Measurements from ENCODE around the gene RABEP1. TPM values are rescaled to one million over a fixed set of nuclear protein-coding genes. Genes with fewer than 3 reads are reported as not detected.

Gene RABEP1
- total RNA-seq, 1 experiment from 2014 or later, result 53.0 TPM

DNA sequence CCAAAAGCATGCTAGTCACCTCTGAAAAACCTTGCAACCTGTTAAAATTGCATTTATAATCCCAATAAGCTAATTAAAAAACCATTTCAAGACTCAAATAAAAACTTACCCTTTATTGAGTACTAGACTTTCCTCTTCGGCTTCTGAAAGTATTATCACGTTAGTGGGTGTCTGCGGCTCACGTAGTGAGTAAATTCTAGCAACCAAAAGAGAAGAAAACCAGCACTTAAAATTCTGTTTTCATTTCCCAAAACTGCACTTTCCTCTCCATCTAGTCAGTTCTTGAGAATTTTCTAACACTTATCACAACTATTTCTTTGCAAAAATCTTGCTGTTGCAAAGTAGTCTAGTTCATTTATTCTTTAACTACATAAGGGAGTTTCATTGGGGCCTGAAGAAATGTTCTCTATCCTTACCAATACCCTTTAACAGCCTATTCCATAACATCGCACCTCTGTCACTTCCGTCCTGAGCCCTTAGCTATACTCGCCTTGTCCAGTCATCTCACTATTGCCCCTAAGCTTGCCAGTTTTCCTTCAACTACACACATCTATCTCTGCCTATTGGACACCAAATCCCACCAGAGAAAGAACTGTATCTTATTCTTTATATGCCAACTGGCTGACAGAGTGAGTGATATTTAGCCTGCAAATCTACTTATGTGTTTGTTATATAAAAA lies 128.6 kb downstream of the RABEP1 start:
- no peak for DNase-seq
- H3K27ac ChIP-seq, result no peak overlapping the region
- no peak overlapping the region for H3K4me2 ChIP-seq
- H4K20me1 ChIP-seq (ENCODE audit: insufficient read depth), result peaks cover 24% of the 10 kb centered on the region
- no peaks in the 10 kb centered on the region for H3K27me3 ChIP-seq (ENCODE audit: insufficient read depth, low read depth)
- H3K79me2 ChIP-seq (ENCODE audit: low read depth), result peaks cover 49% of the 10 kb centered on the region
- H3F3A ChIP-seq (ENCODE audit: insufficient read depth, low read depth), result peaks cover 33% of the 10 kb centered on the region
- peaks cover 23% of the 10 kb centered on the region for H3K4me1 ChIP-seq (replicated peaks; ENCODE audit: insufficient read depth)
- H3K9me3 ChIP-seq (ENCODE audit: insufficient read depth, low read depth), result no peaks in the 10 kb centered on the region
- peaks cover 78% of the 10 kb centered on the region for H3K36me3 ChIP-seq (ENCODE audit: low read depth)
- no peak overlapping the region for H3K4me3 ChIP-seq
- no TSS peak for BruUV-seq (replicated peaks)
- no peak overlapping the region for H2AFZ ChIP-seq
- H3K9me2 ChIP-seq (ENCODE audit: insufficient read depth), result no peaks in the 10 kb centered on the region
- TF ChIP-seq EZH2 (IDR thresholded peaks at IDR 0.05; ENCODE audit: low read depth), result no peak
- TF ChIP-seq, protein P1, sequence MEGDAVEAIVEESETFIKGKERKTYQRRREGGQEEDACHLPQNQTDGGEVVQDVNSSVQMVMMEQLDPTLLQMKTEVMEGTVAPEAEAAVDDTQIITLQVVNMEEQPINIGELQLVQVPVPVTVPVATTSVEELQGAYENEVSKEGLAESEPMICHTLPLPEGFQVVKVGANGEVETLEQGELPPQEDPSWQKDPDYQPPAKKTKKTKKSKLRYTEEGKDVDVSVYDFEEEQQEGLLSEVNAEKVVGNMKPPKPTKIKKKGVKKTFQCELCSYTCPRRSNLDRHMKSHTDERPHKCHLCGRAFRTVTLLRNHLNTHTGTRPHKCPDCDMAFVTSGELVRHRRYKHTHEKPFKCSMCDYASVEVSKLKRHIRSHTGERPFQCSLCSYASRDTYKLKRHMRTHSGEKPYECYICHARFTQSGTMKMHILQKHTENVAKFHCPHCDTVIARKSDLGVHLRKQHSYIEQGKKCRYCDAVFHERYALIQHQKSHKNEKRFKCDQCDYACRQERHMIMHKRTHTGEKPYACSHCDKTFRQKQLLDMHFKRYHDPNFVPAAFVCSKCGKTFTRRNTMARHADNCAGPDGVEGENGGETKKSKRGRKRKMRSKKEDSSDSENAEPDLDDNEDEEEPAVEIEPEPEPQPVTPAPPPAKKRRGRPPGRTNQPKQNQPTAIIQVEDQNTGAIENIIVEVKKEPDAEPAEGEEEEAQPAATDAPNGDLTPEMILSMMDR (conservative IDR thresholded peaks at IDR 0.05), result no peak
- intact Hi-C loops (cut with micrococcal nuclease; ENCODE audit: unreplicated experiment), result loop anchor here (10.0 kb wide), 1 partner anchor 166 kb away; no protein-coding TSS in a partner anchor
- POLR2A ChIA-PET (ENCODE audit: unreplicated experiment), result interaction anchor here (0.6 kb wide), 1 partner anchor 21 kb away, joined by 5 read pairs; no protein-coding TSS in a partner anchor
- CTCF ChIA-PET, result no interaction called here

DNA sequence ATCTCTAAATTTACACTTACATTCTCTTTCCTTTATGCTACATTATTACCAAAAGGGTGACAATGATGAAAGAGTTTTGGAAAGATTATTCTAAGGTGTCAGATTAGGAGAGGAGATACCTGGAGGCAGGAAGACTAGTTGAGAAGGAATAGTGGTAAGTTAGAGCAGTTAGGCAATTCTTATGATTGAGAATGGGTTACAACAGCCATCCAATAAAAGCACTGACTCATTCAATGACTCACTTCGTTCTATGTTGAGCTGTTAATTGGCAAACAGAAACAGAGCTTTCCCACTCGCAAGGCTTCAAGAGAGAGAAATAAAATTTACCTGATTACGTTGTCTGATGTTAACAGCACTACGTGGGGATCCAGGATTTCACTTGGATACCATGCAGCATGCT lies 131.6 kb downstream of the RABEP1 start:
- Histone ChIP-seq H4K20me1 (ENCODE audit: insufficient read depth) (peaks cover 15% of the 10 kb centered on the region), H3F3A (ENCODE audit: insufficient read depth, low read depth) (peaks cover 50% of the 10 kb centered on the region), H3K4me1 (replicated peaks; ENCODE audit: insufficient read depth) (peaks cover 45% of the 10 kb centered on the region), H3K4me3 (0 out of 2 replicates have a peak overlapping the region, but pooled peaks have one; percentile 10), H3K79me2 (ENCODE audit: low read depth) (peaks cover 76% of the 10 kb centered on the region), H3K9me2 (ENCODE audit: insufficient read depth) (no peaks in the 10 kb centered on the region), H3K36me3 (ENCODE audit: low read depth) (peaks cover 70% of the 10 kb centered on the region), H3K9me3 (ENCODE audit: insufficient read depth, low read depth) (no peaks in the 10 kb centered on the region), H3K27me3 (ENCODE audit: insufficient read depth, low read depth) (no peaks in the 10 kb centered on the region), H2AFZ (no peak overlapping the region), H3K27ac (peak overlapping the region; percentile 94), H3K4me2 (peak overlapping the region; percentile 64)
- no peak for TF ChIP-seq EZH2 (IDR thresholded peaks at IDR 0.05; ENCODE audit: low read depth)
- TF ChIP-seq, protein P1 (conservative IDR thresholded peaks at IDR 0.05), result no peak
- ChIA-PET CTCF (interaction anchor here (1.4 kb wide), 1 partner anchor 26 kb away, joined by 6 read pairs; the partner anchor contains the start of gene C1QBP), POLR2A (ENCODE audit: unreplicated experiment) (interaction anchor here (0.6 kb wide), 2 partner anchors 218 to 624 kb away, joined by 5 to 12 read pairs; no protein-coding TSS in a partner anchor)
- BruUV-seq (replicated peaks), result no TSS peak
- peak in 1 of 2 experiments; percentile 94 for DNase-seq
- intact Hi-C loops (cut with micrococcal nuclease; ENCODE audit: unreplicated experiment), result loop anchor here (10.0 kb wide), 1 partner anchor 169 kb away; no protein-coding TSS in a partner anchor

DNA sequence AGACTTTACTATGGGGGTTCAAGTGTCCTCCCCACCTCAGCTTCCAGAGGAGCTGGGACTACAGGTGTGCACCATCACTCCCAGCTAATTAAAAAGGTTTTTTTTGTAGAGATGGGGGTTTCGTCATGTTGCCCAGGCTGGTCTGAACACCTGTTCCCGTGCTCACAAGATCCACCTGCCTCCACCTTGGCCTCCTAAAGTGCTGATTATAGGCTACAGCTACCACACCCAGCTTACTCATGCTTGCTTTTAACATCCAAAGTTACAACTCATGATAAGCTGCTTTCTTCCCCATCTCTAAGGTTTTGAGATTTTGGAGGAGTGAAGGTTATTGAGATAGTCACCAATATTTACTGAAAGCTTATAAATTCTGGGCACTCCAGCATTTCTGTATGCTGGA lies 134.8 kb downstream of the RABEP1 start:
- H3K4me2 ChIP-seq, result peak overlapping the region; percentile 100
- H3K79me2 ChIP-seq (ENCODE audit: low read depth), result peaks cover 83% of the 10 kb centered on the region
- H2AFZ ChIP-seq, result no peak overlapping the region
- ChIA-PET POLR2A (ENCODE audit: unreplicated experiment) (no interaction called here), CTCF (interaction anchor here (0.7 kb wide), 1 partner anchor 22 kb away, joined by 8 read pairs; the partner anchor contains the start of gene C1QBP)
- peaks cover 70% of the 10 kb centered on the region for H3F3A ChIP-seq (ENCODE audit: insufficient read depth, low read depth)
- peaks cover 59% of the 10 kb centered on the region for H3K4me1 ChIP-seq (replicated peaks; ENCODE audit: insufficient read depth)
- DNase-seq, result peak in 1 of 2 experiments; percentile 71
- H3K9me2 ChIP-seq (ENCODE audit: insufficient read depth), result no peaks in the 10 kb centered on the region
- no TSS peak for BruUV-seq (replicated peaks)
- TF ChIP-seq, protein P1 (conservative IDR thresholded peaks at IDR 0.05), result no peak
- TF ChIP-seq EZH2 (IDR thresholded peaks at IDR 0.05; ENCODE audit: low read depth), result no peak
- H3K27ac ChIP-seq, result peak overlapping the region; percentile 99
- H3K9me3 ChIP-seq (ENCODE audit: insufficient read depth, low read depth), result no peaks in the 10 kb centered on the region
- peaks cover 54% of the 10 kb centered on the region for H3K36me3 ChIP-seq (ENCODE audit: low read depth)
- no peaks in the 10 kb centered on the region for H3K27me3 ChIP-seq (ENCODE audit: insufficient read depth, low read depth)
- intact Hi-C loops (cut with micrococcal nuclease; ENCODE audit: unreplicated experiment), result loop anchor here (10.0 kb wide), 1 partner anchor 172 kb away; no protein-coding TSS in a partner anchor
- peak overlapping the region; percentile 98; the same call in 1 of the 2 replicates for H3K4me3 ChIP-seq
- peaks cover 4% of the 10 kb centered on the region for H4K20me1 ChIP-seq (ENCODE audit: insufficient read depth)
